GM19372 (cell line): ENCODE measurements around the gene KIF13A.
"Not testable (repeated sequence)": the region's sequence is repeated elsewhere in the genome, so short reads cannot be mapped to it uniquely, and the experiment has no call there.

Source experiments
- ATAC-seq: cut with Tn5 transposase; IDR thresholded peaks from one replicate; pipeline ENCODE4 v1.9.1; 2021; ENCODE audit warnings: mild to moderate bottlenecking, low read depth, moderate library complexity; ENCODE audit not compliant: unreplicated experiment

KIF13A gene

DNA sequence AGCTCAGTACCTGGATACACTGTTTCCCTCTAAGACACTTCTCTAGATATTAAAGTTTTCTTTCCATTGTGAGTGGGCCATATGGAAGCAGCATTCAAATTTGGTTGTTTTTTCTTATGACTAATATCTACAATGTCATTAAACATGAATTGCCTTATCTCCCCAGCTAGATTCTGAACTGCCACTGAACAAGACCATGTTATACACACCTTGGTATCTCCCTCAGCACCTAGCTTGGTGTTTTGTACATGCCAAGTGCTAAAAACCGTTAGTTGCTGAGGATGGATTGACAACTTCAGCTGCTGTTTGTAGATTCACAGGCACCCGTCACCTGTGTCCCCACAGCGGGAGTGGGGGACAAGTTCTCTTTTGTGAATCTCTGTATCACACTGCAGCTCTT lies 131.1 kb downstream of the KIF13A start:
- no peak for ATAC-seq

DNA sequence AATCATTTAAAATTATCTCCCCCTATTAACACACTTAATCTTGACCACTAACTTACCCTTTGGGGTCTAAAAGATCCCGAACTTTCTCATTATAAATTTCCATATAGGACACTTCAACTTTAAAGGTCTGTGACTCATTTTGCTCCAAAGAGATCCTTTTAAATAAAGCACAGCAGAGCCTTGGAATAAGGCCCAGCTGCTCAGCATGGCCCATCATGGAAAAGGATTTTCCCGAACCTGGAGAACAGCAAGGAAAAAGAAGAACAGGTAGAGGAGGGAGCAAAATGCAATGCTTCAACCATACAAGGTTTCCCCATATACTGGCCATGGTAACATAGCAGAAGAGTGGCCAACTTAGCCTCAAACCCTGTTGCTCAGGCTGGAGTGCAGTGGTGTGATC lies 132.1 kb downstream of the KIF13A start:
- ATAC-seq = no peak

DNA sequence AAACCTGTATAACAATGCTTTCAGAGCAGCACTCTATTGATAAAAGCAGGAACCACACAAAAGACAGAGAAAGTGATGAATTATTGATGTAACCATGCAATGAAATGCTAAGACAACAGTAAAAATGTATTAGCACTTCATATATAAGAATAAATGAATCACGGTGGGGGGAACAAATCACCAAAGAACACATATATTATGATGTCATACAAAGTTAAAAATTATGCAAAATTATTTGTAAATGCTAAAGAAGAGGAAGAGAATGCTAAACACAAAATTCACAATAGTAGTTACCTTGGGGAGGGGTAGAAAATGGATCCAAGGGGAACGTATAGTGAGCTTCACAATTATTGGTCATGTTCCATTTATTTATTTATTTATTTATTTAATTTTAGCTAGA lies 133.9 kb downstream of the KIF13A start:
- ATAC-seq = no peak

DNA sequence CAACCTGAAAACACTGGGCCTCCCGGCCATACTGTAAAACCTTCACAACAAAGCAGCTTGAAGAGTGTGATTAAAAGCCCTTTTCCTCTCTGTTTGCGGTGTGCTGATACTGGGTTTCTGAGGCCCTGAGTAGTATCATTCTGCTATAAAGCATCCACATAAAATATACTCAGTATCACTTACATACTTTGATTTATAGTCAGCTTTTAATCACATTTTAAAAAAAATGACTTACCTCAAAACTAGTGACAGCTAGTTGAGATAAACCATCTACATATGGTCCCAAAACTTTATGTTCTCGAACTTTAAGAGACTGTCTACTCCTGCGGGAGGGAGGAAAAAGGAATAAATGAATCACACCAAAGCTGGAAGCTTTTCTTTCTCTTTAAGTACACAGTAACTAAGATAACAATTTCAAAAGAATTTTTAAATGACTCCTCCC lies 135.7 kb downstream of the KIF13A start:
- ATAC-seq = no peak

DNA sequence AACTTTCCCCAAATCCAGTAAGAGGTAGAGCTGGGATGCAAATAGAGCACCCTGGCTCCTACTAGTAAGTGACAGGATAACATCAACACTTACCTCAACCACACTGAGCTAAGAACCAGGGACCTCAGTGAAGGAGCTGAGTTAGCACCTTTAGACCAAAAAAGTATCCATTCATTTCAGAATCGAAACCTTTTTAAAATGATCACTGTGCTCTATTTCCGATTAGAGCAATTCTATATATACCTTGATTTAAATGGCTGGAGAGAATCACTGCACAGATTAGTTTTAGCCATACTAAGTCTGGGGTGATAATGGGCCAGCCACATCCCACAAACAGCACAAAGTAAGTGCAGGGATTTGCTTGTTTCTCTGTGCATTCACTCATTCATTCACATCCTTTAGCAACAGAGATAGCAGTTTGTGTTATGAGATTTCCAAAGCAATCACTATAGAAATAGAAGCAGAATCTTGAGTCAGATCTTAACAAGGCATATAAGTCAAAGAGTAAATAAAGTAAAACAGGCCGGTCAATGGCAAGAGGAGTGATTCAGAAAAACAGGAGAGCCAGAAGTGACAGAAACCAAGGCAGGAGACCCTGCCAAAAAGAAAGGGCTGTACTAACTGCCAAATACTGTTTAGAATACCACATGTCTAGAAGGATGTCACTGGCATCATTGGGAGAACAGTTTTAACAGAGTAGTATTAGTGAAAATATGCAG lies 136.3 kb downstream of the KIF13A start:
- ATAC-seq = no peak

DNA sequence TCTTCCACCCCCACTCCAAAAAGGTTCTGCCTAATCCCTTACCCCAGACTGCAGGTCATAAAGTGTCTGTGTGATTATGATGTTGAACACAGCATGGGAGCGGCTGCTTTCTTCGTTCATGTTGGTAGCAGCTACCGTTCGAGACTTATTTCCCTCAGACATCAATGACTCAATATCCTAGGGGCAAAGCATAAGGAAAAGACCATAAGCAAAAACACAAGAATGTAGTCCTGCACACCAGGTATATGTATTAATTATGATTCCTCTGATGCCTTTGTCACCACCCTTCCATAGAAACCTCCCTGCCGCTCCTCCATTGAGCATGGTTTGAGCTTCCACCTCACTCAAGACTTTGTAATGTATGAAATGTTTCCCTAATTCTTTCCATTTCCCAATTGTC lies 137.2 kb downstream of the KIF13A start:
- ATAC-seq = no peak

DNA sequence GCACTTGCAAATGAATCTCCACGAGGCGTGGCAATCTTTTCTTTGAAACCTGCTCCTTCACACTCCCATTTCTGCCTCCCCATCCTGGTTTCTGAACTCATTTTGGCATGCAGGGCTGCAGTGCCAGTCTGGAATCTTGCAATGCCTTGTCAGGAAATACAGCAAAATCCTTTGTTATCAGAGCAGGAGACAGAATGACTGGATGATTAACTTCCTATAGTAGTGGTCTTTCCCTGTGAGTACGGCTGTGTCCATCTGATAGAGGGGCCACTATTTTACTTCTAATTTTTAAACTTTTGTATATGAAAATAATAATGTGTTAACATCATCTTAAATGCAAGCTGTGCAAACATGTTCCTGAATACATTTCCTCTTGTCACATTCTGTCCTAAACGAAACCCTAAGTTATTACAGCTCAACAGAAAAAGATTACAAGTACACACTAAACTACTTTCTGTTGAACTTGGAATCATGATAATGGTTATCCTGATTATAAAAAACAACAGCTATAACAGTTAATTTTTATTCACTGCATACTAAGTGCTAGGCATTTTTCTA lies 140.2 kb downstream of the KIF13A start:
- ATAC-seq = no peak

DNA sequence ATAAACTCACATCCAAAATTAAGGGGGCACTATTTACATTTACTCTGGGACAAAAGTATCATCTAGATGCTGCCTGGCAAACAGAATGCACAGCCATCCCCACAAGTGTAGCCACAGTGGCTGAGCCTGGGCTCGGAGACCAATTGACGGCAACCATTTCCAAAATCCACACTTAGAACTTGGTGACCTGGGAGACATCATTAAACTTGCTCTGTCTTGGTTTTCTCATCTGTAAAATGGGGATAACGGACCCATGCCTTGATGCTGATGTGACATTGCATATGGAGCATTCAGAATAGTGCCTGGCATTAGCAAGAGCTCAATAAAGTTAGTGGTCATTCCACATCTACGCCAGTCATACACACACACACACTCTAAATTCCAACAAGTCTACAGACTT lies 140.7 kb downstream of the KIF13A start:
- no peak for ATAC-seq

DNA sequence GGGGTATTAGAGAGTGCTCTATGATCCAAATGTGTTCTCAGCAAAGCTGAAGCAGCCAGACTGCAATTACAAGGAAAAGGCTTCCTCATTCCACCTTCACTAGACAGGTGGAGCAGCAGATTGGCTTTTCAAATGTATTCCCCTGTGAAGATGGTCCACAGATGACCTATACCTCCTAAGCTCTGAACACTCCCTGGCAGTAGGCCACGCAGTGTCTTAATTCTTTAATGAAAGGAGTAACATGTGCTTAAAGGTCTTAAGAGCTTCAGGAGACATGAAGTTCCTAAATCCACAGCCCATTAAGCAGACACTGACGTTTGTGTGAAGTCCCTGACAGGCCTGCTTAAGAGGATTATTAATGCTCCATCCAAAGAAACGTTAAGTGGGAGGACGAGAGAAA lies 141.8 kb downstream of the KIF13A start:
- no peak for ATAC-seq

DNA sequence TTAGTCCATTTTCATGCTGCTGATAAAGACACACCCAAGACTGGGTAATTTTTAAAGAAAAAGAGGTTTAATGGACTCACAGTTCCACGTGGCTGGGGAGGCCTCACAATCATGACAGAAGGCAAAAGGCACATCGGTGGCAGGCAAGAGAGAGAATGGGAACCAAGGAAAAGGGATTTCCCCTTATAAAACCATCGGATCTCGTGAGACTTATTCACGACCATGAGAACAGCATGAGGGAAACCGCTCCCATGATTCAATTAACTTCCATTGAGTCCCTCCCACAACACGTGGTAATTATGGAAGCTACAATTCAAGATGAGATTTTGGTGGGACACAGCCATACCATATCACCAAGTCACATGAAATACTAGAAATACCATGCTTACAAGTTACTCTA lies 142.5 kb downstream of the KIF13A start:
- not testable (repeated sequence) for ATAC-seq

DNA sequence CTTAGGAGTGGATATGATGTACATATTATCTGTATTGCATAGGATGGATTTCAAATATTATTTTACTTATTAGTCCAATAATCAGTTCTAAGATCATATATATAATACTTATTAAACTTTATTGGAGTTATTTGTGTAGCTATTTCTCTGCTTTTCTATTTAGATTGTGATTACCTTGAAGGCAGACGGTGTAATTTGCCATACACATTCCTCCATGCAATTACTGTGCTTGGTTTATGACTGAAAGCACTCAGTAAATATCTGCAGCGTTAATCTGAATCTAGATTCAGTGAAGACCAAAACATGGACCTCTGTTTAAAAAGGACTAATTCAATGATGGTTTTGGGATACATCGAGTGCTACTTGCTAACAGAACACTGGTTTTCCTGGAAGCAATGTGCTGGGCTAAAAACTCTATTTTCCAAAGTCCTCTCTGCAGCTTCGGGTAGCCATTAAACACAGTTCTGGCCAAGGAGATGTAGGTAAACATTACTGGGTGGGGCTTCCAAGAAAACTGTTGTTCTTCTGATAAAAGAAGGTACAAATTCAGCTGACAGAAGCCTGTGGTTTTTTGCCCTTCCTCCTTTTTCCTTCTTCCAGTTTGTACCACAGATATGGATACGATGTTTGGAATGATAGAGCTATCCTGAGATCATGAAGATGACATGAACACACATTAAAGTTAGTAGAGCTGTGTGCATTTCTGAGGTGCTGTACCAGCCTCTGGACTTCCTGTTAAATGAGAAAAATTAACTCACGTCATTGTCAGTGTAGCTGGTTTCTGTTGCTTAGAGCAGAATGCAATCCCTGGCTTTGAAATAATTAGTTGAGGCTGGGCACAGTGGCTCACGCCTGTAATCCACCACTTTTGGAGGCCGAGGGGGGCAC lies 144.3 kb downstream of the KIF13A start:
- no peak for ATAC-seq

DNA sequence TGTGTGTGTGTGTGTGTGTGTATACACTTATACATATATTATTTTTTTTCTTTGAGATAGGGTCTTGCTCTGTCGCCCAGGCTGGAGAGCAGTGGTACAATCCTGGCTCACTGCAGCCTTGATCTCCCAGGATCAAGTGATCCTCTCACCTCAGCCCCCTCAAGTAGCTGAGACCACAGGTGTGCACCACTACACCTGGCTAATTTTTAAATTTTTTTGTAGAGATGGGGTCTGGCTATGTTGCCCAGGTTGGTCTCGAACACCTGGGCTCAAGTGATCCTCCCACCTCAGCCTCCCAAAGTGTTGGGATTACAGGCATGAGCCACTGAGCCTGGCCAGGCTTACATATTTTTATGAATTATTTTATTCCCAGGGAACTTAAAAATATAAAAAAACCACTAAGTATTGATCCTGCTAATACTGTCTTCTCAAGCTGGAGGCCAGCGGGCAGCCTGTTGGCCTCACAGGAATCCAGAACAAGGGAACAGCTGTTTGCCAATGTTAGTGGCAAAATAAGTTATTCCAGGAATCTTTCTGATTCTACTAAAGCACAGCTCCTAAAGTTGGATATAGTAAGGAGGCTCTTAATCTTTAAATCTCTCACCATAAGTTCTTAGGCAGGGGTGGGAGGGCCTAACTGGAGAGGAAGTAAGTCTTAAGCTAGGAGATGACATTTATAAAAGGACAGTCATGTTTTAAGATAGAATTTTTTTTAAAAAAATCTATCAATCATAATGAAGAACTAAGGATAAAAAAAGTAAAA lies 145.2 kb downstream of the KIF13A start:
- no peak for ATAC-seq

DNA sequence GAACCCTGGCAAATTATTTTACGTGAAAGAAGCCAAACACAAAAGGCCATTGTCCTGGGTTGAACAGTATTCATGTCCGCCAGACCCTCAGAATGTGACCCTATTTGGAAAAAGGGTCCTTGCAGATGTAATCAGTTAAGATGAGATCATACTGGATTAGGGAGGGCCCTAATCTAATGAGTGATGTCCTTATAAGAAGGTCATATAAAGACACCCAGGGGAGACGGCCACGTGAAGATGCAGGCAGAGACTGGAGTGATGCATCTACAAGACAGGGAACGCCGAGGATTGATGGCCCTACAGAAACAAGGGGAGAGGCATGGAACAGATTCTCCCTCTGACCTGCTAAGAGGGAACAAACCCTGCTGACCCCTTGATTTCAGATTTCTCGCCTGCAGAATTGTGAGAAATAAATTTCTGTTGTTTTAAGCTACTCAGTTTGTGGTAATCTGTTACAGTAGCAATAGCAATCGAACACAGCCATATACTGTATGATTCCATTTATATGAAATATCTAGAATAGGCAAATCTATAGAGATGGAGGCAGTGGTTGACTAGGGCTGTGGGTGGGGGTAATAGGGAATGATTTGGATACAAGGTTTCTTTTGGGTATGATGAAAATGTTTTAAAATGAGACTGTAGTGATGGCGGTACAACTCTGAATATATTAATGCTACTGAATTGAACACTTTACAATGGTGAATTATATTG lies 147.8 kb downstream of the KIF13A start:
- no peak for ATAC-seq

DNA sequence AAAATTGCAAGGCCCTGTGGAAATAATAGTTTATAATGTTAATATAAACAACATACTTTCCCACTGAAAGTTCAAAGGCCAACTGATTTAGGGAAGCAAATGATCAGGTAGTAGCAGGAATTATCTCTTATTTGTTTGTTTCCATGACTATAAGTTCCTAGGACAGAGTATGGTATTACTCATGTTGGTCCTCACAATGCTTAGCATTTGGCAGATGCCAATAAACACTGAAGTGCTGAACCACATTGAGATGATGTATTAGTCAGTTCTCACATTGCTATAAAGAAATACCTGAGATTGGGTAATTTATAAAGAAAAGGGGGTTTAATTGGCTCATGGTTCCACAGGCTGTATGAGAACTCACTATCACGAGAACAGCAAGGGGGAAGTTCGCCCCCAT lies 151.1 kb downstream of the KIF13A start:
- no peak for ATAC-seq

DNA sequence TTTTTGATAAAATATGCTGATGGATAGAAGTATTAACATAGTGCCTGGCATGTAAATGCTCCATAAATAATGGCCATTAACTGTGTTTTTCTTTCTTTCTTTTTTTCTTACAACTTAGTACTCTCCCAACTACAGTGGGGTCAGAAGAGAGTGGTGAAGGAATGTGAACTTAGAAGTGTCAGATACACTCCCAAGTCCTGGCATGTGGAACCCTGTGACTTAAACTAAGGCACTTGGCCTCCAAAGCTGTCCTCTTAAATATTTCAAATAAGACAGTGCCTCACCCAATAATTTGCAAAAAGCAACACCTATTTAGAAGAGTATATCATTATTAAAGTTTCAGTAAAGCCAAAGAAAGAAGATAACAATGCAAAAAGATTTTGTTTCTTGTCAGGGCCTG lies 151.7 kb downstream of the KIF13A start:
- ATAC-seq = no peak

DNA sequence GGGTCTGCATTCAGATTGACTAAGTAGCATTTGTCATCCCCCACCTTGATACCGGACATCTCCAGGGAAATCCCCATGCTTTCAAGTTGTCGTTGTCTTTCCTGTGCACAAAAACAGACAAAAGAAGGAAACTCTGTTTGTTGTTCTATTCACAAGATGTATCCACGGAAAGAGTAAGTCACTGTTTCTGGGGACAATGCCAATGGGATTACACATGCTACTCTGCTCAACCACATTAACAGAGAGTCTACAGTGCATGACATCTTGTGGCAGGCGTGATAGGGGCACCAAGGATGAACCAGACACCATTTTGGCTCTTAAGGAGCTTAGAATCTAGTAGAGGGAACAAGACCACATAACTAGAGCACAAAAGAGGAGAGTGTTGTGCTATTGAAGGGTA lies 156.3 kb downstream of the KIF13A start:
- ATAC-seq = no peak

DNA sequence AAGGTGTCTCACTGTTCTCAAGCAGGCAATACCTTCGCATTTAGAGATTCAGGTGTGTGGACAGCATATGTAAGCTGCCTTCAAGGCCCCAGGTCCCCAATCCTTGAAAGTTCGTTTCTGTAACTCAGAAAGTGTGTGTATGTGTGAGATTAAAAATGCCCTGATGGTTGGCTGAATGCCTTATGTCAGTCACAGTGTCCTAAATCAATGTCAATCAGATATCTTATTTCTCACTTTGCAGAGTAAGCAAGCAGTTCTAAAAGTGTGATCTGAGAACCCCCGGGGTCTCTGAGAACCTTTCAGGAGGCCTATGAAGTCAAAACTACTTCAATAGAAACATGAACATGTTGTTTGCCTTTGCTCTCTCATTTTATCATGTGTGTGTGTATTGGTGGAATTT lies 157.5 kb downstream of the KIF13A start:
- no peak for ATAC-seq

DNA sequence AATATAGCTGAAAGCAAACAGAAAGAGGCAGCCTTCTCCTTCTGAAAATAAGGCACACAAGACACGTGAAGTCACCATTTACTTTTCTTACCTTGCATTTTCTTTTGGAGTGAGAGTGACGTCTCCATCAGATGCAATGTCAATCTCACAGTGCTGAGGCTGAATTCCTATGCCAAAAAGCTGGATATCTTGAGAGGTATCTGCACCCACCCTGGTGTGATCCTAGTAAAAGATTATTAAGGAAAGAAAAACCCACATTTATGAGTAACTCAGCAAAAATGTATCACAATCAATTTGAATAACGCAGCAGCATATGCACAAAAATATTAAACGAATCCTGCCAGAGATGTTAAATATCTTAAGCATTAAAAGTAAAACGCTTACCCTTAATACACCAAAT lies 159.3 kb downstream of the KIF13A start:
- no peak for ATAC-seq

DNA sequence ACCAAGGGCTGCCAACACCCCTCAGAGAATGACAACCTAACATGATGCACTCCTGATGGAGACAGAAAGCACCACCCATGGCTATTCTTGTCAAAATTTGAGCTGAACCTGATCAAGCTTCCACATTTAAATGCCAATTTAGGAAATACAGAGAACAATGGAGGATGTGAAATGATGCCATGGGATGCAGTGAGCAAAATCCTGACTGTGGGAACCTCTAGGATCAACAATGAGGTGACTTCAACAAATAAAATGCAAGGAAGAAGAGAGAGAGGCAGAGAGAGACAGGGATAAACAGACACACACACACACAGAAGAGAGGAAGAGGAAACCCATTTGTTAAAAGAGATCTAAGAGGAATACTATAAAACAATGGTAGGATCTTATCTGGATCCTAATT lies 161.1 kb downstream of the KIF13A start:
- ATAC-seq = no peak

DNA sequence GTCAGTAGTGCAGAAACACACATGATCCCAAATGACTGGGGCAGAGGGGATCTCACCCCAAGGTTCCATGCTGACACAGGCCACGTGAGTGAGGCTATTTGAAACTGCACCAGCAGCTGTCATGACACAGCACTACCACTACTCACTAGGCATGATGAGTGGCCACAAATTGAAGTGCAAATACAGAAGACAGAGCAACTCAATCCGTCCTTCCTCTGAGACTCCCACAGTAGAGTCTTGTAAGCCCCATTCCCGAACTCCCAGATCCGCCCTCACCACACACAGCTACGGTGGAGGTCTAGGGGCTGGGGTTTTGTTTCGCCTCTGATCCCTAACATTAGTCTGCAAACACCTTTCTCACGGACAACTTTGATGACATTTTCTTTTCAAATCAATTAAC lies 167.4 kb downstream of the KIF13A start:
- ATAC-seq = no peak
